HG02798 (cell line): ENCODE results near the gene CTAGE9.

Source experiments
- ATAC-seq: cut with Tn5 transposase; IDR thresholded peaks from one replicate; pipeline ENCODE4 v1.9.1; 2021; ENCODE audit warnings: mild to moderate bottlenecking; ENCODE audit not compliant: unreplicated experiment, poor library complexity

Gene CTAGE9

GRCh38 chr6:131681585-131681984, 29.2 kb downstream of the CTAGE9 start:
- no peak for ATAC-seq

GRCh38 chr6:131680868-131681267, 29.9 kb downstream of the CTAGE9 start:
- ATAC-seq: no peak

GRCh38 chr6:131678442-131678841, 32.4 kb downstream of the CTAGE9 start:
- ATAC-seq: no peak

GRCh38 chr6:131673184-131673583, 37.6 kb downstream of the CTAGE9 start:
- ATAC-seq: no peak

- no peak for ATAC-seq
Observed at GRCh38 chr6:131669891-131670290, 40.9 kb downstream of the CTAGE9 start.

GRCh38 chr6:131663578-131664165, 47.1 kb downstream of the CTAGE9 start:
- ATAC-seq: no peak

GRCh38 chr6:131660195-131660594, 50.6 kb downstream of the CTAGE9 start:
- ATAC-seq: no peak
